H1 (cell line): ENCODE results near the gene NR2F6.

Experiments used
- KDM5A ChIP-seq: fragments of 200-600 bp; IDR thresholded peaks from 2 replicates; pipeline ENCODE4 v1.7.1; 2012; ENCODE audit warnings: mild to moderate bottlenecking, low read length, inconsistent platforms, mixed read lengths
- POLR2A ChIP-seq, 2 experiments: IDR thresholded peaks; 1 replicate in 1 of 2; 2 replicates in 1 of 2; pipeline ENCODE4 v1.6.1; 2011; ENCODE audit warnings: low read depth in 2 of 2, low read length in 2 of 2, mild to moderate bottlenecking in 2 of 2; ENCODE audit errors: control extremely low read depth in 1 of 2

DNA sequence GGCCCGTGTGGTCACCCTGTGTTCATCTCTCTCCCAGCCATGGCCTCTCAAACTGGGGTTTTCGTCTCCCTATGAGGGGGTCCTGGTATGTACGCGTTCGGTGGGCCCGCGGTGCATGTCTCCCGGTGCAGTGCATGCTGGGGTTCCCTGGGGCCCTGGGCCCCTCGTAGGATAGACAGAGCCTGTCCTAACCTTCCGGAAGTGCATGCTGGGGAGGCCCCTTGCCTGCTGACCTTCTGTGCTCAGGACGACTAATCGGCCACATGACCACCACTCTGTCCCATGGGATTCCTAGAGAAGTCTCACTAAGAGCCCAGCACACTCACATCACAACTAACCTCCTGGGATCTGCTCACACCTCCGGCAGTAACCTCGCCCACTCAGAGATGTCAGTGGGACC, 35.4 kb downstream of the NR2F6 start:
- TF ChIP-seq KDM5A (no peak), POLR2A (IDR thresholded peaks at IDR 0.05; ENCODE audit: control extremely low read depth in 1 of 2, low read depth in 2 of 2, low read length in 2 of 2) (no peak)
